B cell (primary cell): ENCODE results near the gene CLCNKA. TPM values are rescaled to one million over a fixed set of nuclear protein-coding genes. Genes with fewer than 3 reads are reported as not detected.

ENCODE experiments used
- ATAC-seq: fragments of 200-7000 bp; cut with Tn5 transposase; one replicate; pipeline ENCODE4 v1.10.0; 2021; ENCODE audit warnings: low read depth, mild to moderate bottlenecking, moderate number of reproducible peaks, moderate library complexity
- CTCF ChIA-PET: fragments of 350-600 bp; sonication (Branson Sonifier 250); formaldehyde crosslinking; loops from one replicate; lab custom pipeline; 2021; ENCODE audit warnings: antibody characterized with exemption, inconsistent platforms; lab: Charles Lee
- POLR2A ChIA-PET: fragments of 350-600 bp; sonication (Branson Sonifier 250); formaldehyde crosslinking; loops from one replicate; lab custom pipeline; 2021; ENCODE audit warnings: antibody characterized with exemption; lab: Charles Lee
- DNase-seq: peaks from one replicate; pipeline ENCODE4 v3.0.0; 2013
- H2AFZ ChIP-seq: 2 replicates; pipeline ENCODE4 v1.6.1; 2012; ENCODE audit warnings: mild to moderate bottlenecking, low read depth, low read length; ENCODE audit not compliant: insufficient read depth, poor library complexity, severe bottlenecking
- H3K27ac ChIP-seq, 2 donors: 1 replicate in 1 of 2; 2 replicates in 1 of 2; pipeline ENCODE4 v1.5.1; 2012 to 2013; ENCODE audit warnings: low read length in 2 of 2, mild to moderate bottlenecking in 2 of 2, moderate library complexity in 1 of 2
- H3K27me3 ChIP-seq, 4 experiments: fragments of 200-600 bp in 1 of 4; sonication (generic) in 1 of 4; replicated peaks in 1 of 4; 1 replicate in 2 of 4; 2 replicates in 2 of 4; pipeline versions ENCODE4 v1.6.1 to v1.7.0; 2013 to 2016; ENCODE audit warnings: low read length in 3 of 4, mild to moderate bottlenecking in 2 of 4, mixed read lengths in 1 of 4, moderate library complexity in 1 of 4; ENCODE audit not compliant: insufficient read depth in 4 of 4, control insufficient read depth in 3 of 4; ENCODE audit errors: control extremely low read depth in 1 of 4
- H3K36me3 ChIP-seq, 2 experiments: replicated peaks in 1 of 2; 1 replicate in 1 of 2; 2 replicates in 1 of 2; pipeline versions ENCODE4 v1.6.1 to v1.7.1; 2013; ENCODE audit warnings: low read length in 1 of 2; ENCODE audit not compliant: insufficient read depth in 2 of 2, control insufficient read depth in 1 of 2; ENCODE audit errors: control extremely low read depth in 1 of 2, extremely low read depth in 1 of 2
- H3K4me1 ChIP-seq, 2 donors: fragments of 200-600 bp in 1 of 2; sonication (generic) in 1 of 2; 1 replicate in 1 of 2; 2 replicates in 1 of 2; pipeline versions ENCODE4 v1.5.1 to v1.6.1; 2013 to 2017; ENCODE audit warnings: low read length in 2 of 2; ENCODE audit not compliant: control insufficient read depth in 2 of 2, insufficient read depth in 2 of 2
- H3K4me2 ChIP-seq: replicated peaks from 2 replicates; pipeline ENCODE3; 2012; ENCODE audit warnings: mild to moderate bottlenecking, low read depth, low read length; ENCODE audit not compliant: poor library complexity, severe bottlenecking
- H3K4me3 ChIP-seq, 5 experiments: fragments of 200-600 bp in 1 of 5; sonication (generic) in 1 of 5; 1 replicate in 3 of 5; 2 replicates in 2 of 5; pipeline versions ENCODE4 v1.5.1 to v1.7.0; 2011 to 2016; ENCODE audit warnings: low read length in 4 of 5, mild to moderate bottlenecking in 4 of 5, low read depth in 2 of 5, control low read depth in 1 of 5, moderate library complexity in 1 of 5; ENCODE audit not compliant: insufficient read depth in 1 of 5; ENCODE audit errors: control extremely low read depth in 1 of 5, extremely low read depth in 1 of 5
- H3K79me2 ChIP-seq: fragments of 200-600 bp; sonication (generic); one replicate; pipeline ENCODE4 v1.6.0; 2016; ENCODE audit warnings: low read length; ENCODE audit not compliant: control insufficient read depth, insufficient read depth
- H3K9ac ChIP-seq: fragments of 200-600 bp; sonication (generic); 2 replicates; pipeline ENCODE4 v1.6.1; 2017; ENCODE audit warnings: mild to moderate bottlenecking, low read length, moderate library complexity
- H3K9me3 ChIP-seq, 3 donors: one replicate each; pipeline versions ENCODE4 v1.6.1 to v1.7.1; 2013; ENCODE audit warnings: low read length in 2 of 3; ENCODE audit not compliant: control insufficient read depth in 2 of 3, insufficient read depth in 1 of 3; ENCODE audit errors: control extremely low read depth in 1 of 3
- H4K20me1 ChIP-seq: 2 replicates; pipeline ENCODE4 v1.6.0; 2012; ENCODE audit warnings: mild to moderate bottlenecking, low read length; ENCODE audit not compliant: insufficient read depth, control insufficient read depth, poor library complexity, severe bottlenecking
- H3K27ac Mint-ChIP-seq: one replicate; pipeline ENCODE4 v1.8.0; 2021; ENCODE audit warnings: mixed read lengths
- H3K27me3 Mint-ChIP-seq: one replicate; pipeline ENCODE4 v1.8.0; 2021; ENCODE audit warnings: mixed read lengths
- H3K4me1 Mint-ChIP-seq: one replicate; pipeline ENCODE4 v1.8.0; 2021; ENCODE audit warnings: mixed read lengths
- H3K4me3 Mint-ChIP-seq: one replicate; pipeline ENCODE4 v1.8.0; 2021; ENCODE audit warnings: mixed read lengths
- H3K9me3 Mint-ChIP-seq: one replicate; pipeline ENCODE4 v1.8.0; 2022; ENCODE audit warnings: mixed read lengths; ENCODE audit not compliant: insufficient read depth
- EZH2 ChIP-seq: IDR thresholded peaks from 2 replicates; pipeline ENCODE4 v1.6.1; 2012; ENCODE audit warnings: borderline replicate concordance, low read depth, mild to moderate bottlenecking, moderate library complexity, low read length; ENCODE audit not compliant: insufficient read depth, poor library complexity, severe bottlenecking
- WGBS: methylation state at CpG from one replicate; pipeline ENCODE4 v1.1.5; 2013; ENCODE audit warnings: missing lambda C conversion rate; ENCODE audit not compliant: insufficient coverage; 5-methylcytosine and 5-hydroxymethylcytosine counted together
- intact Hi-C: fragments of 100-400 bp; cut with micrococcal nuclease; formaldehyde crosslinking; loops from one replicate; pipeline ENCODE4 v1.10.0; 2022
- polyA plus RNA-seq: library from polyadenylated mRNA; depleted of rRNA; stranded (reverse); fragments of >200 nt; gene quantifications from 2 replicates; pipeline ENCODE4 v1.2.3, GENCODE V29; 2012
- total RNA-seq, 2 donors: library from RNA; stranded (reverse); fragments of 120-200 nt in 1 of 2; gene quantifications; 1 replicate in 1 of 2; 2 replicates in 1 of 2; pipeline versions ENCODE4 v1.2.3 to v1.2.4, GENCODE V29; 2013 to 2022
- TF ChIP-seq, protein P1 (sequence below): fragments of 200-600 bp; IDR thresholded peaks from one replicate; pipeline ENCODE4 v1.8.0; 2022; ENCODE audit warnings: antibody characterized with exemption, mild to moderate bottlenecking

The CLCNKA gene
- total and polyA plus RNA-seq, 2 donors (not counting 1 experiment from before 2014, with no cell fraction given), result 0.03 TPM; not detected in 1

DNA sequence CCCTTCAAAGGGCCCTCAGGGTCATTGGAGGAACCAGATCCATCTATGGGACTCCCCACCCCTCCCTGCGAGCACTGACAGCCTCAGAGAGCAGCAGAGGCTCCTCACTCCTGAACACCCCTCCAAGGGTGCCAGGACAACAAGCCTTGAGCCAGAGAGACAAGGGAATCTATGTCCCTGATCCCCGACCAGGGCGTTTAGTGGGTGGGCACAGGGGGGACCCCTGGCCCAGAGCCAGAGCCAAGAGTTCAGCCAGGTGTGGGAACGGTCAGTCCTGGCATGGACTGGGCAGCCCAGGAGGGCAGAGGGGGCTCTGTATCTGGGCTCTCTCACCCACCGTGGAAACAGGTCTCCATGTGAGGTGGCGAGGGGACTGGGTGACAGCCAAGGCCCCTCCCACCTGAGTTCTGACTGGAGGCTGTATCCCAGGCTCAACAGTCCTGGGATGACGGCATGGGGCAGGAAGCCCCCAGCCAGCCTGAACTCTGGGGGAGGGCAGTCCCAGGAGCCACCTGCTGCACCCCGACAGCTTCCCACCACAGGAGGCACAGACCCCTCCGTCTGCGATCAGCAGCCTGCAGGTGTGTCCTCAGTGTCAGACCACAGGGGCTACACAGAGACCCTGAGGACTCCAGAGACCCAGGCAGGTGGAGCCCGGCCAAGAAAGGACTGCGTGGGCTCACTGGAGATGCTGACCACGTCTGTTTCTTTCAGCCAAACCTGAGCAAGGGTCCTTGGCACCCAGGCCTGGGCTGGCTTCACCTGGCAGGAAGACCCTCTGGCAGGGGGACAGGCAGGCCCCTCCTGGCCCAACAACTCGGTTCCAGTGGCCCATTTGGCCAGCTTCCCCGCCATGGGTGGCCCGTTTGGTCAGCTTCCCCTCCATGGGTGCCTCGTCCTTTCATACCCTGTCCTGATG is 29.0 kb upstream of the CLCNKA start:
- no peaks in the 10 kb centered on the region for H3K4me1 Mint-ChIP-seq
- DNase-seq (no peak), ATAC-seq (no peak)
- intact Hi-C loops, result loop anchor here (5.0 kb wide), 1 partner anchor 191 kb away; no protein-coding TSS in a partner anchor
- H3K4me3 Mint-ChIP-seq, result no peak overlapping the region
- H3K9ac ChIP-seq, result no peak overlapping the region
- no peaks in the 10 kb centered on the region for H3K4me1 ChIP-seq
- 70% methylated on average over 17 of the region's 17 CpGs for WGBS
- H3K36me3 ChIP-seq, result no peaks in the 10 kb centered on the region
- H3K79me2 ChIP-seq, result no peaks in the 10 kb centered on the region
- ChIA-PET CTCF (no interaction called here), POLR2A (no interaction called here)
- no peaks in the 10 kb centered on the region for H4K20me1 ChIP-seq
- H2AFZ ChIP-seq, result no peak overlapping the region
- no peak for TF ChIP-seq EZH2
- TF ChIP-seq, protein P1, sequence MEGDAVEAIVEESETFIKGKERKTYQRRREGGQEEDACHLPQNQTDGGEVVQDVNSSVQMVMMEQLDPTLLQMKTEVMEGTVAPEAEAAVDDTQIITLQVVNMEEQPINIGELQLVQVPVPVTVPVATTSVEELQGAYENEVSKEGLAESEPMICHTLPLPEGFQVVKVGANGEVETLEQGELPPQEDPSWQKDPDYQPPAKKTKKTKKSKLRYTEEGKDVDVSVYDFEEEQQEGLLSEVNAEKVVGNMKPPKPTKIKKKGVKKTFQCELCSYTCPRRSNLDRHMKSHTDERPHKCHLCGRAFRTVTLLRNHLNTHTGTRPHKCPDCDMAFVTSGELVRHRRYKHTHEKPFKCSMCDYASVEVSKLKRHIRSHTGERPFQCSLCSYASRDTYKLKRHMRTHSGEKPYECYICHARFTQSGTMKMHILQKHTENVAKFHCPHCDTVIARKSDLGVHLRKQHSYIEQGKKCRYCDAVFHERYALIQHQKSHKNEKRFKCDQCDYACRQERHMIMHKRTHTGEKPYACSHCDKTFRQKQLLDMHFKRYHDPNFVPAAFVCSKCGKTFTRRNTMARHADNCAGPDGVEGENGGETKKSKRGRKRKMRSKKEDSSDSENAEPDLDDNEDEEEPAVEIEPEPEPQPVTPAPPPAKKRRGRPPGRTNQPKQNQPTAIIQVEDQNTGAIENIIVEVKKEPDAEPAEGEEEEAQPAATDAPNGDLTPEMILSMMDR, result no peak
- no peak overlapping the region for H3K4me2 ChIP-seq
- H3K27me3 ChIP-seq, result peaks cover 0 to 7% (median under 1%) of the 10 kb centered on the region in 4 experiments
- no peaks in the 10 kb centered on the region for H3K27me3 Mint-ChIP-seq
- H3K27ac Mint-ChIP-seq, result no peak overlapping the region
- no peak overlapping the region for H3K4me3 ChIP-seq
- no peaks in the 10 kb centered on the region for H3K9me3 Mint-ChIP-seq
- H3K27ac ChIP-seq, result no peak overlapping the region
- H3K9me3 ChIP-seq, result no peaks in the 10 kb centered on the region

DNA sequence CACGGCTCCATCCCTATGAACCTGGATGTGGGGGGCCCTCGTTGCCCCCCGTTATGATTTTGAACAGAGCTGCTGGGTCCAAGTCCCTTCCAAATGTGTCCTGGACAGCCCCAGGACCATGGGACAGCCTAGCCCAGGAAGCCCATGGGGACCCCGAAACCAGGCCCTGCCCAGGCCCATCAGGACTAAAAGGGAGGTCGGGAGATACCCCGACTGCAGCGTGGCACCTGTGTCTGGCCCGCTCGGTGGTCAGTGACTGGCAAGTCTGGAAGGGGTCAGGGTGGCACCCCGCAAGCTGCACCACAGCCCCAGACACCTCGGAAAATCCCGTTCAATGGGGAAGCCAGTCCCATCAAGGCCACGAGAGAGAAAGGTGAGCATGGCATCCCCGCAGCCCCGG is 28.2 kb upstream of the CLCNKA start:
- Histone ChIP-seq H2AFZ (no peak overlapping the region), H3K79me2 (no peaks in the 10 kb centered on the region), H3K36me3 (no peaks in the 10 kb centered on the region), H3K4me1 (no peaks in the 10 kb centered on the region), H3K9me3 (no peaks in the 10 kb centered on the region), H4K20me1 (no peaks in the 10 kb centered on the region), H3K4me2 (no peak overlapping the region), H3K9ac (no peak overlapping the region), H3K27me3 (peaks cover 0 to 7% (median under 1%) of the 10 kb centered on the region in 4 experiments), H3K27ac (no peak overlapping the region), H3K4me3 (no peak overlapping the region)
- Mint-ChIP-seq H3K4me3 (no peak overlapping the region), H3K4me1 (no peaks in the 10 kb centered on the region), H3K9me3 (no peaks in the 10 kb centered on the region), H3K27ac (no peak overlapping the region), H3K27me3 (no peaks in the 10 kb centered on the region)
- POLR2A ChIA-PET, result no interaction called here
- intact Hi-C loops, result loop anchor here (1.0 to 5.0 kb wide), 2 partner anchors 178 to 191 kb away; no protein-coding TSS in a partner anchor
- DNase-seq (no peak), ATAC-seq (no peak)
- TF ChIP-seq, protein P1, result no peak
- no peak for TF ChIP-seq EZH2
- CTCF ChIA-PET, result interaction anchor here (0.7 to 2.2 kb wide), 6 partner anchors 17 to 190 kb away, joined by 3 to 17 read pairs (median 5); no protein-coding TSS in a partner anchor
- 90% methylated on average over 15 of the region's 15 CpGs for WGBS
